CD14-positive monocyte (primary cell): ENCODE results near the gene QSOX1. TPM values are rescaled to one million over a fixed set of nuclear protein-coding genes. Genes with fewer than 3 reads are reported as not detected.
A peak's percentile ranks its signal among the peaks of the same experiment; 100 is the strongest.

ENCODE experiments used
- DNase-seq, 3 donors: peaks; one replicate each; pipeline ENCODE4 v3.0.0-alpha.2; 2011 to 2022
- H2AFZ ChIP-seq: 2 replicates; pipeline ENCODE4 v1.6.0; 2012; ENCODE audit warnings: mild to moderate bottlenecking, low read depth, low read length, inconsistent platforms; ENCODE audit not compliant: insufficient read depth, poor library complexity, severe bottlenecking
- H3K27ac ChIP-seq, 2 donors: 1 replicate in 1 of 2; 2 replicates in 1 of 2; pipeline ENCODE4 v1.5.1; 2012 to 2013; ENCODE audit warnings: low read length in 2 of 2, control low read depth in 1 of 2, inconsistent platforms in 1 of 2, low read depth in 1 of 2, mild to moderate bottlenecking in 1 of 2
- H3K27me3 ChIP-seq, 2 donors: one replicate each; pipeline versions ENCODE4 v1.6.0 to v1.6.1; 2011 to 2013; ENCODE audit warnings: low read length in 2 of 2; ENCODE audit not compliant: control insufficient read depth in 2 of 2, insufficient read depth in 2 of 2
- H3K36me3 ChIP-seq, 2 donors: replicated peaks in 1 of 2; 1 replicate in 1 of 2; 2 replicates in 1 of 2; pipeline versions ENCODE4 v1.5.1 to v1.6.1; 2012 to 2013; ENCODE audit warnings: low read length in 2 of 2, control low read depth in 1 of 2, inconsistent platforms in 1 of 2, mild to moderate bottlenecking in 1 of 2; ENCODE audit not compliant: insufficient read depth in 2 of 2, control insufficient read depth in 1 of 2
- H3K4me1 ChIP-seq, 2 donors: 1 replicate in 1 of 2; 2 replicates in 1 of 2; pipeline versions ENCODE4 v1.5.1 to v1.6.1; 2012 to 2013; ENCODE audit warnings: low read length in 2 of 2, control low read depth in 1 of 2, inconsistent platforms in 1 of 2, mild to moderate bottlenecking in 1 of 2, moderate library complexity in 1 of 2; ENCODE audit not compliant: insufficient read depth in 2 of 2, control insufficient read depth in 1 of 2
- H3K4me2 ChIP-seq: replicated peaks from 2 replicates; pipeline ENCODE3; 2012; ENCODE audit warnings: low read length, moderate library complexity, mild to moderate bottlenecking; ENCODE audit not compliant: poor library complexity, severe bottlenecking; ENCODE audit errors: extremely low read depth
- H3K4me3 ChIP-seq, 3 experiments: fragments of 200-600 bp in 1 of 3; sonication (generic) in 1 of 3; replicated peaks in 1 of 3; 1 replicate in 2 of 3; 2 replicates in 1 of 3; pipeline ENCODE4 v1.5.1; 2011 to 2013; ENCODE audit warnings: low read length in 3 of 3, mild to moderate bottlenecking in 3 of 3, control low read depth in 2 of 3, low read depth in 2 of 3, inconsistent platforms in 1 of 3, moderate library complexity in 1 of 3
- H3K79me2 ChIP-seq: 2 replicates; pipeline ENCODE4 v1.6.0; 2012; ENCODE audit warnings: mild to moderate bottlenecking, control low read depth, inconsistent platforms, low read length, moderate library complexity; ENCODE audit not compliant: insufficient read depth
- H3K9ac ChIP-seq: 2 replicates; pipeline ENCODE4 v1.6.0; 2017; ENCODE audit warnings: low read length, mild to moderate bottlenecking; ENCODE audit not compliant: insufficient read depth, poor library complexity, severe bottlenecking
- H3K9me3 ChIP-seq, 2 donors: replicated peaks in 1 of 2; 1 replicate in 1 of 2; 2 replicates in 1 of 2; pipeline versions ENCODE4 v1.5.1 to v1.6.1; 2012 to 2013; ENCODE audit warnings: low read length in 2 of 2, control low read depth in 1 of 2; ENCODE audit not compliant: control insufficient read depth in 1 of 2, insufficient read depth in 1 of 2
- H4K20me1 ChIP-seq: 2 replicates; pipeline ENCODE4 v1.6.0; 2012; ENCODE audit warnings: mild to moderate bottlenecking, low read length, control low read depth, moderate library complexity; ENCODE audit not compliant: insufficient read depth
- H3K27ac Mint-ChIP-seq, 7 donors: one replicate each; pipeline ENCODE4 v1.8.0; 2020; ENCODE audit warnings: mild to moderate bottlenecking in 7 of 7, mixed read lengths in 7 of 7, moderate library complexity in 6 of 7, inconsistent platforms in 2 of 7
- H3K27me3 Mint-ChIP-seq, 3 donors: one replicate each; pipeline ENCODE4 v1.8.0; 2021 to 2022; ENCODE audit warnings: low read depth in 3 of 3, mild to moderate bottlenecking in 3 of 3, mixed read lengths in 3 of 3, moderate library complexity in 3 of 3, inconsistent platforms in 1 of 3
- H3K36me3 Mint-ChIP-seq, 2 donors: one replicate each; pipeline ENCODE4 v1.8.0; 2020; ENCODE audit warnings: mixed read lengths in 2 of 2, inconsistent platforms in 1 of 2, mild to moderate bottlenecking in 1 of 2
- H3K4me1 Mint-ChIP-seq: one replicate; pipeline ENCODE4 v1.8.0; 2020; ENCODE audit warnings: mild to moderate bottlenecking, mixed read lengths
- H3K4me3 Mint-ChIP-seq, 2 donors: one replicate each; pipeline ENCODE4 v1.8.0; 2020; ENCODE audit warnings: mild to moderate bottlenecking in 2 of 2, mixed read lengths in 2 of 2, moderate library complexity in 1 of 2
- H3K9me3 Mint-ChIP-seq, 7 donors: one replicate each; pipeline ENCODE4 v1.8.0; 2020 to 2022; ENCODE audit warnings: mixed read lengths in 7 of 7, mild to moderate bottlenecking in 6 of 7, moderate library complexity in 6 of 7, inconsistent platforms in 2 of 7
- CTCF ChIP-seq: fragments of 200-600 bp; IDR thresholded peaks from one replicate; pipeline ENCODE4 v1.8.0; 2022; ENCODE audit warnings: antibody characterized with exemption, mild to moderate bottlenecking
- WGBS: methylation state at CpG from one replicate; pipeline ENCODE4 v1.1.5; 2013; ENCODE audit warnings: missing lambda C conversion rate; ENCODE audit not compliant: insufficient coverage; 5-methylcytosine and 5-hydroxymethylcytosine counted together
- intact Hi-C, 2 donors: fragments of 100-400 bp; cut with micrococcal nuclease; formaldehyde crosslinking; loops; one replicate each; pipeline versions ENCODE4 v1.15.0 to v1.15.1; 2023
- polyA plus RNA-seq, 3 donors: library from polyadenylated mRNA; depleted of rRNA in 1 of 3; unstranded in 2 of 3; stranded (reverse) in 1 of 3; fragments of 300-500 nt in 2 of 3; fragments of >200 nt in 1 of 3; fragmentation: Illumina TruSeq in 2 of 3; gene quantifications; 1 replicate in 2 of 3; 2 replicates in 1 of 3; pipeline ENCODE4 v1.2.3, GENCODE V29; 2012 to 2021

The QSOX1 gene
- polyA plus RNA-seq, 3 donors = 34.5 to 86.5 (median 35.8) TPM

- TF ChIP-seq CTCF = no peak
- H3K4me1 Mint-ChIP-seq = peaks cover 38% of the 10 kb centered on the region
- no peak overlapping the region for H3K9ac ChIP-seq
- H4K20me1 ChIP-seq = no peaks in the 10 kb centered on the region
- no peaks in the 10 kb centered on the region for H3K79me2 ChIP-seq
- peaks cover 0 to 3% (median 0%) of the 10 kb centered on the region in 7 donors for H3K9me3 Mint-ChIP-seq
- H3K27me3 ChIP-seq = no peaks in the 10 kb centered on the region
- no peak overlapping the region for H3K4me3 Mint-ChIP-seq
- no peak overlapping the region for H3K4me3 ChIP-seq
- peaks cover 0 to 2% (median 1%) of the 10 kb centered on the region in 3 donors for H3K27me3 Mint-ChIP-seq
- intact Hi-C loops = loop anchor here (5.0 kb wide), 2 partner anchors 32 to 52 kb away; partner anchors contain the start of gene QSOX1 (in 1 of the 2)
- WGBS = no CpG with 5 or more reads among the region's 2 CpGs
- DNase-seq = peak in 1 of 3 donors; percentile 31
- no peak overlapping the region for H2AFZ ChIP-seq
- H3K27ac ChIP-seq = peak overlapping the region in 1 of 2 donors; percentile 28
- H3K9me3 ChIP-seq = no peaks in the 10 kb centered on the region
- H3K4me2 ChIP-seq = no peak overlapping the region
- H3K4me1 ChIP-seq = peaks cover 32 to 33% of the 10 kb centered on the region in 2 donors
- H3K27ac Mint-ChIP-seq = peak overlapping the region in 5 of 7 donors; percentile 32 to 75 (median 66)
- peaks cover 0 to 8% of the 10 kb centered on the region in 2 donors for H3K36me3 ChIP-seq
- H3K36me3 Mint-ChIP-seq = peaks cover 4 to 10% of the 10 kb centered on the region in 2 donors
These were observed 34.8 kb upstream of the QSOX1 start for GRCh38 chr1:180119837-180120236.

- no peaks in the 10 kb centered on the region for H3K9me3 Mint-ChIP-seq
- H3K4me3 Mint-ChIP-seq = no peak overlapping the region
- TF ChIP-seq CTCF = no peak
- intact Hi-C loops = no loop called here
- Histone ChIP-seq H4K20me1 (no peaks in the 10 kb centered on the region), H3K79me2 (no peaks in the 10 kb centered on the region), H2AFZ (no peak overlapping the region), H3K4me2 (no peak overlapping the region), H3K36me3 (no peaks in the 10 kb centered on the region), H3K9ac (no peak overlapping the region), H3K4me1 (peaks cover 30 to 36% of the 10 kb centered on the region in 2 donors), H3K4me3 (no peak overlapping the region), H3K9me3 (no peaks in the 10 kb centered on the region), H3K27ac (no peak overlapping the region), H3K27me3 (no peaks in the 10 kb centered on the region)
- no peaks in the 10 kb centered on the region for H3K36me3 Mint-ChIP-seq
- peaks cover 0 to 1% (median 0%) of the 10 kb centered on the region in 3 donors for H3K27me3 Mint-ChIP-seq
- WGBS = 100% methylated on average over 2 of the region's 4 CpGs
- DNase-seq = peak; percentile 32 to 62 (median 56)
- no peak overlapping the region for H3K27ac Mint-ChIP-seq
- H3K4me1 Mint-ChIP-seq = peaks cover 29% of the 10 kb centered on the region
These were observed 31.2 kb upstream of the QSOX1 start for GRCh38 chr1:180123463-180123936.
